Measurements from ENCODE around the gene BUD31. TPM values are rescaled to one million over a fixed set of nuclear protein-coding genes. Genes with fewer than 3 reads are reported as not detected.

The BUD31 gene
- total RNA-seq, 6 experiments from 2014 or later = 134 to 147 (median 146) TPM

- no peak for TF ChIP-seq CTCF (IDR thresholded peaks at IDR 0.05)
- H3K27me3 Mint-ChIP-seq (ENCODE audit: insufficient read depth) = peaks cover 2% of the 10 kb centered on the region; the same call in 1 of the 2 replicates
- no peaks in the 10 kb centered on the region; the same call in 1 of the 2 replicates for H3K4me1 Mint-ChIP-seq (ENCODE audit: low read depth)
- no peak for DNase-seq
- H3K4me3 Mint-ChIP-seq = no peak overlapping the region
- H3K27ac Mint-ChIP-seq = peak overlapping the region; percentile 40; the same call in 1 of the 2 replicates
- H3K36me3 Mint-ChIP-seq (ENCODE audit: low read depth) = peaks cover 20% of the 10 kb centered on the region
- H3K9me3 Mint-ChIP-seq = no peaks in the 10 kb centered on the region
These were observed 48.4 kb downstream of the BUD31 start for GRCh38 chr7:99457050-99457649.

- Mint-ChIP-seq H3K4me1 (ENCODE audit: low read depth) (no peaks in the 10 kb centered on the region; the same call in 1 of the 2 replicates), H3K4me3 (no peak overlapping the region), H3K27ac (no peak overlapping the region; the same call in 1 of the 2 replicates), H3K9me3 (no peaks in the 10 kb centered on the region), H3K27me3 (ENCODE audit: insufficient read depth) (peaks cover 2% of the 10 kb centered on the region; the same call in 1 of the 2 replicates), H3K36me3 (ENCODE audit: low read depth) (peaks cover 23% of the 10 kb centered on the region)
- no peak for DNase-seq
- no peak for TF ChIP-seq CTCF (IDR thresholded peaks at IDR 0.05)
These were observed 49.1 kb downstream of the BUD31 start for GRCh38 chr7:99457650-99458493.

- peak; percentile 16 for DNase-seq
- peaks cover 2% of the 10 kb centered on the region; the same call in 1 of the 2 replicates for H3K27me3 Mint-ChIP-seq (ENCODE audit: insufficient read depth)
- H3K36me3 Mint-ChIP-seq (ENCODE audit: low read depth) = peaks cover 24% of the 10 kb centered on the region
- peak; percentile 70 for TF ChIP-seq CTCF (IDR thresholded peaks at IDR 0.05)
- H3K4me3 Mint-ChIP-seq = no peak overlapping the region
- H3K9me3 Mint-ChIP-seq = no peaks in the 10 kb centered on the region
- H3K27ac Mint-ChIP-seq = peak overlapping the region; percentile 34; the same call in 1 of the 2 replicates
- H3K4me1 Mint-ChIP-seq (ENCODE audit: low read depth) = peaks cover 4% of the 10 kb centered on the region; the same call in 1 of the 2 replicates
These were observed 50.3 kb downstream of the BUD31 start for GRCh38 chr7:99459087-99459486.

- Mint-ChIP-seq H3K9me3 (no peaks in the 10 kb centered on the region), H3K4me3 (no peak overlapping the region), H3K27ac (no peak overlapping the region), H3K36me3 (ENCODE audit: low read depth) (peaks cover 28% of the 10 kb centered on the region), H3K27me3 (ENCODE audit: insufficient read depth) (peaks cover 2% of the 10 kb centered on the region; the same call in 1 of the 2 replicates), H3K4me1 (ENCODE audit: low read depth) (peaks cover 11% of the 10 kb centered on the region)
- TF ChIP-seq CTCF (IDR thresholded peaks at IDR 0.05) = no peak
- DNase-seq = no peak
These were observed 51.9 kb downstream of the BUD31 start for GRCh38 chr7:99460651-99461050.

GRCh38 chr7:99461221-99461620 is 52.5 kb downstream of the BUD31 start:
- no peak for DNase-seq

More at GRCh38 chr7:99461221-99461620, 52.5 kb downstream of the BUD31 start:
- H3K4me3 Mint-ChIP-seq = no peak overlapping the region
- no peaks in the 10 kb centered on the region for H3K9me3 Mint-ChIP-seq
- peaks cover 28% of the 10 kb centered on the region for H3K36me3 Mint-ChIP-seq (ENCODE audit: low read depth)
- H3K4me1 Mint-ChIP-seq (ENCODE audit: low read depth) = peaks cover 16% of the 10 kb centered on the region
- peaks cover 2% of the 10 kb centered on the region for H3K27me3 Mint-ChIP-seq (ENCODE audit: insufficient read depth)
- no peak overlapping the region for H3K27ac Mint-ChIP-seq
- TF ChIP-seq CTCF (IDR thresholded peaks at IDR 0.05) = peak; percentile 44
